Muscle of leg (tissue), 11 donors: Measurements from ENCODE around the gene PDZD7. TPM values are rescaled to one million over a fixed set of nuclear protein-coding genes. Genes with fewer than 3 reads are reported as not detected.

ENCODE experiments used
- DNase-seq: peaks from one replicate; pipeline ENCODE4 v3.0.0; 2013
- H3K27ac ChIP-seq: one replicate; pipeline ENCODE4 v1.5.1; 2013; ENCODE audit warnings: mild to moderate bottlenecking, low read length, control low read depth
- H3K27me3 ChIP-seq: one replicate; pipeline ENCODE4 v1.6.1; 2013; ENCODE audit warnings: low read length; ENCODE audit not compliant: control insufficient read depth, insufficient read depth
- H3K36me3 ChIP-seq: one replicate; pipeline ENCODE4 v1.6.1; 2013; ENCODE audit warnings: low read length; ENCODE audit not compliant: control insufficient read depth, insufficient read depth
- H3K4me1 ChIP-seq: one replicate; pipeline ENCODE4 v1.6.1; 2013; ENCODE audit warnings: low read length; ENCODE audit not compliant: control insufficient read depth, insufficient read depth
- H3K4me3 ChIP-seq: one replicate; pipeline ENCODE4 v1.5.1; 2013; ENCODE audit warnings: low read length, control low read depth
- H3K9me3 ChIP-seq: replicated peaks from 2 replicates; pipeline ENCODE4 v1.6.1; 2013; ENCODE audit warnings: low read depth, low read length; ENCODE audit not compliant: control insufficient read depth
- WGBS: methylation state at CpG from one replicate; pipeline ENCODE4 v1.1.5; 2013; ENCODE audit warnings: missing lambda C conversion rate; ENCODE audit not compliant: insufficient coverage; 5-methylcytosine and 5-hydroxymethylcytosine counted together
- polyA plus RNA-seq, 8 donors: library from polyadenylated mRNA; unstranded; fragments of 120-200 nt; gene quantifications; one replicate each; pipeline versions ENCODE4 v1.2.1 to v1.2.3, GENCODE V29; 2013; ENCODE audit warnings: inconsistent platforms in 1 of 8, low replicate concordance in 1 of 8; ENCODE audit not compliant: insufficient read length in 8 of 8, insufficient read depth in 1 of 8
- total RNA-seq: library from RNA; stranded (reverse); fragments of 120-200 nt; gene quantifications from one replicate; pipeline ENCODE4 v1.2.4, GENCODE V29; 2013

Gene PDZD7
- total and polyA plus RNA-seq, 9 donors = 0.41 to 6.1 (median 1.2) TPM

GRCh38 chr10:100985336-100985735 is 45.6 kb downstream of the PDZD7 start:
- H3K36me3 ChIP-seq = peaks cover 66% of the 10 kb centered on the region
- WGBS = 43% methylated on average over 1 of the region's 5 CpGs
- no peak for DNase-seq

GRCh38 chr10:100984672-100985177 is 46.2 kb downstream of the PDZD7 start:
- Histone ChIP-seq H3K4me3 (no peak overlapping the region), H3K36me3 (peaks cover 67% of the 10 kb centered on the region), H3K27ac (no peak overlapping the region), H3K9me3 (no peaks in the 10 kb centered on the region), H3K27me3 (no peaks in the 10 kb centered on the region), H3K4me1 (peaks cover 20% of the 10 kb centered on the region)
- 69% methylated on average over 1 of the region's 2 CpGs for WGBS
- no peak for DNase-seq

More at GRCh38 chr10:100985336-100985735, 45.6 kb downstream of the PDZD7 start:
- peaks cover 20% of the 10 kb centered on the region for H3K4me1 ChIP-seq
- H3K9me3 ChIP-seq = no peaks in the 10 kb centered on the region
- H3K4me3 ChIP-seq = no peak overlapping the region
- no peaks in the 10 kb centered on the region for H3K27me3 ChIP-seq
- H3K27ac ChIP-seq = no peak overlapping the region

- Histone ChIP-seq H3K27me3 (no peaks in the 10 kb centered on the region), H3K27ac (no peak overlapping the region), H3K4me3 (no peak overlapping the region), H3K9me3 (no peaks in the 10 kb centered on the region), H3K36me3 (peaks cover 62% of the 10 kb centered on the region), H3K4me1 (peaks cover 20% of the 10 kb centered on the region)
- 82% methylated on average over 10 of the region's 13 CpGs for WGBS
- DNase-seq = no peak
Measured at GRCh38 chr10:100983868-100984671, 46.9 kb downstream of the PDZD7 start.

GRCh38 chr10:100982916-100983830 is 47.8 kb downstream of the PDZD7 start:
- Histone ChIP-seq H3K4me1 (peaks cover 16% of the 10 kb centered on the region), H3K27ac (no peak overlapping the region), H3K9me3 (no peaks in the 10 kb centered on the region), H3K36me3 (peaks cover 66% of the 10 kb centered on the region), H3K27me3 (no peaks in the 10 kb centered on the region), H3K4me3 (no peak overlapping the region)
- 90% methylated on average over 17 of the region's 24 CpGs for WGBS
- no peak for DNase-seq

GRCh38 chr10:100981178-100981772 is 49.7 kb downstream of the PDZD7 start:
- H3K4me1 ChIP-seq = peaks cover 2% of the 10 kb centered on the region
- peaks cover 66% of the 10 kb centered on the region for H3K36me3 ChIP-seq
- no peak overlapping the region for H3K27ac ChIP-seq
- no peak for DNase-seq
- WGBS = 66% methylated on average over 2 of the region's 5 CpGs
- H3K9me3 ChIP-seq = no peaks in the 10 kb centered on the region
- no peaks in the 10 kb centered on the region for H3K27me3 ChIP-seq
- H3K4me3 ChIP-seq = no peak overlapping the region

GRCh38 chr10:100980711-100981110 is 50.2 kb downstream of the PDZD7 start:
- H3K36me3 ChIP-seq = peaks cover 61% of the 10 kb centered on the region

GRCh38 chr10:100980311-100980710 is 50.6 kb downstream of the PDZD7 start:
- no peak overlapping the region for H3K27ac ChIP-seq
- no peaks in the 10 kb centered on the region for H3K27me3 ChIP-seq
- H3K4me1 ChIP-seq = no peaks in the 10 kb centered on the region
- no peak for DNase-seq
- H3K4me3 ChIP-seq = no peak overlapping the region
- 95% methylated on average over 2 of the region's 2 CpGs for WGBS
- H3K9me3 ChIP-seq = no peaks in the 10 kb centered on the region
- peaks cover 57% of the 10 kb centered on the region for H3K36me3 ChIP-seq

More at GRCh38 chr10:100980711-100981110, 50.2 kb downstream of the PDZD7 start:
- Histone ChIP-seq H3K27me3 (no peaks in the 10 kb centered on the region), H3K4me1 (no peaks in the 10 kb centered on the region), H3K4me3 (no peak overlapping the region), H3K9me3 (no peaks in the 10 kb centered on the region), H3K27ac (no peak overlapping the region)
- no peak for DNase-seq
- 100% methylated on average over 5 of the region's 7 CpGs for WGBS

GRCh38 chr10:100979791-100980272 is 51.1 kb downstream of the PDZD7 start:
- H3K36me3 ChIP-seq = peaks cover 52% of the 10 kb centered on the region
- WGBS = 96% methylated on average over 16 of the region's 16 CpGs
- H3K27ac ChIP-seq = no peak overlapping the region
- H3K4me1 ChIP-seq = no peaks in the 10 kb centered on the region
- no peak for DNase-seq
- H3K4me3 ChIP-seq = no peak overlapping the region
- no peaks in the 10 kb centered on the region for H3K9me3 ChIP-seq
- no peaks in the 10 kb centered on the region for H3K27me3 ChIP-seq

GRCh38 chr10:100978901-100979195 is 52.1 kb downstream of the PDZD7 start:
- DNase-seq = no peak
- no peak overlapping the region for H3K4me3 ChIP-seq
- peaks cover 43% of the 10 kb centered on the region for H3K36me3 ChIP-seq
- H3K27ac ChIP-seq = no peak overlapping the region
- H3K4me1 ChIP-seq = no peaks in the 10 kb centered on the region
- H3K9me3 ChIP-seq = no peaks in the 10 kb centered on the region
- WGBS = 89% methylated on average over 7 of the region's 10 CpGs
- H3K27me3 ChIP-seq = no peaks in the 10 kb centered on the region
